Germinal center (tissue), 1 donor: ENCODE measurements around the gene CCDC93.
"Not testable (repeated sequence)": the region's sequence is repeated elsewhere in the genome, so short reads cannot be mapped to it uniquely, and the experiment has no call there.

Experiments used
- DNase-seq: peaks from one replicate; pipeline ENCODE4 v3.0.0; 2012; ENCODE audit warnings: mixed read lengths, low spot score

Gene CCDC93

GRCh38 chr2:117952701-117953100 lies 61.2 kb downstream of the CCDC93 start:
- DNase-seq = no peak

GRCh38 chr2:117952228-117952627 lies 61.6 kb downstream of the CCDC93 start:
- DNase-seq = no peak

- DNase-seq = no peak
These were observed 64.1 kb downstream of the CCDC93 start for GRCh38 chr2:117949806-117950205.

GRCh38 chr2:117948615-117949014 lies 65.3 kb downstream of the CCDC93 start:
- peak; percentile 9 for DNase-seq

- no peak for DNase-seq
These were observed 68.6 kb downstream of the CCDC93 start for GRCh38 chr2:117945296-117945695.

- DNase-seq = no peak
These were observed 69.1 kb downstream of the CCDC93 start for GRCh38 chr2:117944816-117945215.

GRCh38 chr2:117943013-117943672 lies 70.7 kb downstream of the CCDC93 start:
- no peak for DNase-seq

- DNase-seq = no peak
These were observed 71.3 kb downstream of the CCDC93 start for GRCh38 chr2:117942551-117942950.

GRCh38 chr2:117941693-117942092 lies 72.2 kb downstream of the CCDC93 start:
- no peak for DNase-seq

- DNase-seq = no peak
These were observed 73.4 kb downstream of the CCDC93 start for GRCh38 chr2:117940436-117940835.

- no peak for DNase-seq
These were observed 75.3 kb downstream of the CCDC93 start for GRCh38 chr2:117938611-117939010.

- DNase-seq = no peak
These were observed 76.9 kb downstream of the CCDC93 start for GRCh38 chr2:117936871-117937428.

- DNase-seq = no peak
These were observed 77.9 kb downstream of the CCDC93 start for GRCh38 chr2:117935954-117936353.

- DNase-seq = no peak
These were observed 78.4 kb downstream of the CCDC93 start for GRCh38 chr2:117935456-117935855.

- DNase-seq = no peak
These were observed 80.0 kb downstream of the CCDC93 start for GRCh38 chr2:117933884-117934354.

GRCh38 chr2:117931978-117932377 lies 81.9 kb downstream of the CCDC93 start:
- DNase-seq = no peak

- no peak for DNase-seq
These were observed 82.6 kb downstream of the CCDC93 start for GRCh38 chr2:117931266-117931665.

- DNase-seq = no peak
These were observed 83.1 kb downstream of the CCDC93 start for GRCh38 chr2:117930775-117931174.

GRCh38 chr2:117923471-117923870 lies 90.4 kb downstream of the CCDC93 start:
- not testable (repeated sequence) for DNase-seq

GRCh38 chr2:117921520-117921919 lies 92.3 kb downstream of the CCDC93 start:
- no peak for DNase-seq

- DNase-seq = peak; percentile 21
These were observed 95.3 kb downstream of the CCDC93 start for GRCh38 chr2:117918608-117919007.

- no peak for DNase-seq
These were observed 96.5 kb downstream of the CCDC93 start for GRCh38 chr2:117917223-117917917.

GRCh38 chr2:117902933-117903332 lies 110.9 kb downstream of the CCDC93 start:
- no peak for DNase-seq
